Fibroblast of mammary gland (primary cell): ENCODE measurements around the gene IDH2.

Experiments
- DNase-seq: peaks from one replicate; pipeline ENCODE4 v3.0.0-alpha.2; 2010; ENCODE audit warnings: low read depth
- H3K4me3 ChIP-seq: 2 replicates; pipeline ENCODE4 v1.5.1; 2011; ENCODE audit warnings: low read depth, mild to moderate bottlenecking, low read length, moderate library complexity; ENCODE audit not compliant: control insufficient read depth
- TF ChIP-seq, protein P1 (sequence below): conservative IDR thresholded peaks from 2 replicates; pipeline ENCODE4 v1.5.1; 2011; ENCODE audit warnings: low read depth, low read length, inconsistent platforms; ENCODE audit not compliant: control insufficient read depth, insufficient read depth

The IDH2 gene

DNA sequence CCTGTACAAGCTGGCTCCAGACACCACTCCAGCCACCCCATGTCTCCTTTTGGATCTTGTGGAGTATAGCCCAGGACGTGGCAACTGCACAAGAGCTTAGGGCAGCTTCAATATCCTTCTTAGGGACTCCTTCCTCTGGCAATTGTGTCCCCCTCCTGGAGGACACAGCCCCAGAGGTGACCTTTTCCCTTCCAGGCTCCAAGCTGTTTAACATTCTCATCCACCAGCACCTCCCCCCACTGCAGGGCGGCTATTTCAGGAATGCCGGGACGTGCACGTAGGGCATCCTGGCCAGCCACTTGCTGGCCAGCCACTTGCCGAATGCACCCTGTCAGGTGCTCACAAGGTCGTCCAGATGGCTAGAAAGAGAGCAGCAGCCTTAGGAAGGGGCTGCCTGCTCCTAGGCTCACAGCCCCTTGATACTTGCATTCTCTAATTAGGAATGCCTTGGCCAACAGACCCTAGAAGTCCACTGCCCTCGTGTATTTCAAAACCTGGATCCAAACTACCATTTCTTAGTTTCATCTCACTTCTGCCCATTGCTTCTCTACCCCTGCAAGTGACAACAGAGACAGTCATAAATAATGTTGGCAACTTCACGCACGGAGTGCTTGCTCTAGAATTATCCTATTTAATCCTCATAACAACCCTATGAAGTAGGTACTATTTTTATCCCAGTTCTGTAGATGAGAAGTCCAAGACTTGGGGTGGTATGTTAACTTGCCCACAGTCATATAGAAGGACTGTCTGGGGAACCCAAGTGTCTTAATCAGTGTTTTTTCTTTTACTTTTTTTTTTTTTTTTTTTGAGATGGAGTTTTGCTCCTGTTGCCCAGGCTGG lies 24.5 kb upstream of the IDH2 start:
- no peak for DNase-seq
- TF ChIP-seq, protein P1, sequence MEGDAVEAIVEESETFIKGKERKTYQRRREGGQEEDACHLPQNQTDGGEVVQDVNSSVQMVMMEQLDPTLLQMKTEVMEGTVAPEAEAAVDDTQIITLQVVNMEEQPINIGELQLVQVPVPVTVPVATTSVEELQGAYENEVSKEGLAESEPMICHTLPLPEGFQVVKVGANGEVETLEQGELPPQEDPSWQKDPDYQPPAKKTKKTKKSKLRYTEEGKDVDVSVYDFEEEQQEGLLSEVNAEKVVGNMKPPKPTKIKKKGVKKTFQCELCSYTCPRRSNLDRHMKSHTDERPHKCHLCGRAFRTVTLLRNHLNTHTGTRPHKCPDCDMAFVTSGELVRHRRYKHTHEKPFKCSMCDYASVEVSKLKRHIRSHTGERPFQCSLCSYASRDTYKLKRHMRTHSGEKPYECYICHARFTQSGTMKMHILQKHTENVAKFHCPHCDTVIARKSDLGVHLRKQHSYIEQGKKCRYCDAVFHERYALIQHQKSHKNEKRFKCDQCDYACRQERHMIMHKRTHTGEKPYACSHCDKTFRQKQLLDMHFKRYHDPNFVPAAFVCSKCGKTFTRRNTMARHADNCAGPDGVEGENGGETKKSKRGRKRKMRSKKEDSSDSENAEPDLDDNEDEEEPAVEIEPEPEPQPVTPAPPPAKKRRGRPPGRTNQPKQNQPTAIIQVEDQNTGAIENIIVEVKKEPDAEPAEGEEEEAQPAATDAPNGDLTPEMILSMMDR, result no peak
- H3K4me3 ChIP-seq, result no peak overlapping the region

- H3K4me3 ChIP-seq, result no peak overlapping the region
- TF ChIP-seq, protein P1, result no peak
- no peak for DNase-seq
Observed at GRCh38 chr15:90126022-90126421, 23.8 kb upstream of the IDH2 start.

- no peak overlapping the region for H3K4me3 ChIP-seq
- DNase-seq, result no peak
- TF ChIP-seq, protein P1, result no peak
Observed at GRCh38 chr15:90124507-90124906, 22.2 kb upstream of the IDH2 start.

DNA sequence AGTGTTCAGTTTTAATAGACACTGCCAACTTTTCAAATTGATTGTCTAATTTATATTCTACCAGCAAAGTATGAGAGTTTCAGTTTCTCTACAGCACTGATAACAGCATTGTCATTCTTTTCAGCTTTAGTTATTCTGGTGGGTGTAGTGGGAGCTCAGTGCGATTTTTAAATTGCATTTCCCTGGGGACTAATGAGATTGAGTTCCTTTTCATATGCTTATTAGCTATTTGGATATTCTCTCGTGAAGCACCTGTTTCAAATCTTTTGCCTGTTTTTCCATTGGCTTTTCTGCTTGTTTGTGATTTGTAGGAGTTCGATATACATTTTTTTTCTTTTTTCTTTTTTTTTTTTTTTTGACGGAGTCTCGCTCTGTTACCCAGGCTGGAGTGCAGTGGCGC lies 18.8 kb upstream of the IDH2 start:
- no peak for DNase-seq

DNA sequence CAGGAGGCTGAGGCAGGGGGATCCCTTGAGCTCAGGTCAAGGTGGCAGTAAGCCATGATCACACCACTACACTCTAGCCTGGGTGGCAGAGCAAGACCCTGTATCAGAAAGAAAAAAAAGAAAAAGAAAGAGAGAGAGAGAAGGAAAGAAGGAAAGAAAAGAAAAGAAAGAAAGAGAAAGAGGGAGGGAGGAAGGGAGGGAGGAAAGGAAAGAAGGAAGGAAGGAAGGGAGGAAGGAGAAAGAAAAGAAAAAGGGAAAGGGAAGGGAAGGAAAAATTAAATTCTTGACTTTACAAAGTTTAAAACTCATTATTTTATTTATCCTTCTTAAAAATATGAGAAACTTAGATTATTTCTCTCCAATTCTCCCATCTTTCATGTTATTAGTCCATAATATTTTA lies 17.1 kb upstream of the IDH2 start:
- no peak for DNase-seq
- TF ChIP-seq, protein P1, result no peak
- no peak overlapping the region for H3K4me3 ChIP-seq

More for the DNA sequence above, 18.8 kb upstream of the IDH2 start:
- TF ChIP-seq, protein P1, result no peak
- H3K4me3 ChIP-seq, result no peak overlapping the region

GRCh38 chr15:90115783-90116182 lies 13.5 kb upstream of the IDH2 start:
- H3K4me3 ChIP-seq, result no peak overlapping the region
- TF ChIP-seq, protein P1, result no peak
- no peak for DNase-seq
